Measurements from ENCODE around the gene NDUFA12.

Gene NDUFA12

GRCh38 chr12:94941440-94941862, 62.0 kb downstream of the NDUFA12 start:
- DNase-seq (ENCODE audit: low read depth in 2 of 2, low spot score in 1 of 2): peak in 1 of 2 donors; percentile 16

- DNase-seq (ENCODE audit: low read depth in 2 of 2, low spot score in 1 of 2): no peak
Observed at GRCh38 chr12:94940771-94941170, 62.7 kb downstream of the NDUFA12 start.

- DNase-seq (ENCODE audit: low read depth in 2 of 2, low spot score in 1 of 2): no peak
Observed at GRCh38 chr12:94938583-94938982, 64.9 kb downstream of the NDUFA12 start.

GRCh38 chr12:94930772-94931171, 72.7 kb downstream of the NDUFA12 start:
- no peak for DNase-seq (ENCODE audit: low read depth in 2 of 2, low spot score in 1 of 2)

- no peak for DNase-seq (ENCODE audit: low read depth in 2 of 2, low spot score in 1 of 2)
Observed at GRCh38 chr12:94930216-94930654, 73.3 kb downstream of the NDUFA12 start.

GRCh38 chr12:94929780-94930179, 73.7 kb downstream of the NDUFA12 start:
- no peak for DNase-seq (ENCODE audit: low read depth in 2 of 2, low spot score in 1 of 2)

- no peak for DNase-seq (ENCODE audit: low read depth in 2 of 2, low spot score in 1 of 2)
Observed at GRCh38 chr12:94925729-94926128, 77.8 kb downstream of the NDUFA12 start.

- DNase-seq (ENCODE audit: low read depth in 2 of 2, low spot score in 1 of 2): no peak
Observed at GRCh38 chr12:94925206-94925605, 78.3 kb downstream of the NDUFA12 start.

GRCh38 chr12:94922561-94922960, 80.9 kb downstream of the NDUFA12 start:
- DNase-seq (ENCODE audit: low read depth in 2 of 2, low spot score in 1 of 2): no peak
